Measurements from ENCODE around the gene TMEM270.

Gene TMEM270

GRCh38 chr7:73906874-73907273, 45.9 kb downstream of the TMEM270 start:
- DNase-seq (ENCODE audit: low read depth in 2 of 2) = no peak

- no peak for DNase-seq (ENCODE audit: low read depth in 2 of 2)
Observed at GRCh38 chr7:73907554-73908122, 46.7 kb downstream of the TMEM270 start.

GRCh38 chr7:73908123-73908611, 47.2 kb downstream of the TMEM270 start:
- no peak for DNase-seq (ENCODE audit: low read depth in 2 of 2)

DNA sequence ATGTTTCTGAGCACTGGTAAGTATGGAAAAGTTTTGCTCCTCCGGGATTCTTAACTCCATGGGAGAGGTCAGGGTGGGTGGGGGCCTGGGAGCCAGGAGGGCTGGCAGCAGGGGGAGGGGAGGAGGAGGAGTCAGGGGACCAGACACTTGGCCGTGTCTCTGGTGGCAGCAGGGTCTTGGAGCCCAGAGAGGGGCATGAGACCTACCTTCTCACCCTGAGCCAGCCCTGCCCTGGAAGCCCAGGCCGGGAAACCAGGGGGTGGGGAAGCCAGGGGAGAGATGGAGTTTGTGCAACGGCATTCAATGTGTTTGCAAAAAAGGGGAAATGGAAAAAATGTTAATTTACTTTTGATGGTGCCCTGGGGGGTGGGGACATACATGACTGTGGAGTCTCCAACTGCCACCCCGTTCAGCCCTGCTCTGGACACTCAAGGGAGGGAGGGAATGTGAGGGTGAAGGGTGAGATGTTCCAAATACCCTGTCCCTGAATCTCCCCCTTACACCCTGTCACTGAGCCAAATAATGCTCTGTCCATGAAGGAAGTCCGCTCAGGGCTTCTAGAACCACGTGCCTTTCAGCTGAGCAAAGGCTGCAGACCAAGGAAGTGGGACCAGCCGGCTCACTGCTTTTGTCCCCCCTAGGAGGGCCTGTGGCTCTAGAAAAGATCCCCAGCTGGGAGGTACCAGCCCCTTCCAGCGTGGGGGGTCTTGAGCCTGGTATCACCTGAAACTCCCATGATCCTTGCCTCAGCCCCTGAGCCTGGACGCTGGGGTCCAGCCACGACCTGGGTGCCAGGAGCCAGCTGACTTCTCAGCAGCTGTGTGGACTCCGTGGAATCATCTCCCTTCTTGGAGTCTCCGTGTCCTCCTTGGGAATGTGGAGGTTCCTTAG, 48.3 kb downstream of the TMEM270 start:
- no peak for DNase-seq (ENCODE audit: low read depth in 2 of 2)

- no peak for DNase-seq (ENCODE audit: low read depth in 2 of 2)
Observed at GRCh38 chr7:73909996-73910395, 49.0 kb downstream of the TMEM270 start.

GRCh38 chr7:73912223-73912622, 51.3 kb downstream of the TMEM270 start:
- no peak for DNase-seq (ENCODE audit: low read depth in 2 of 2)

Data from activated CD8-positive, alpha-beta memory T cell treated with anti-CD3 and anti-CD28 coated beads for 4 hours (primary cell).